ENCODE results near the gene LGALS14. TPM values are rescaled to one million over a fixed set of nuclear protein-coding genes. Genes with fewer than 3 reads are reported as not detected.

LGALS14 gene, protein sequence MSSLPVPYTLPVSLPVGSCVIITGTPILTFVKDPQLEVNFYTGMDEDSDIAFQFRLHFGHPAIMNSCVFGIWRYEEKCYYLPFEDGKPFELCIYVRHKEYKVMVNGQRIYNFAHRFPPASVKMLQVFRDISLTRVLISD
- not detected in 5 replicates for total RNA-seq (2022; extraction: Qiagen RNA extraction)

GRCh38 chr19:39704181-39705044, at the start of gene LGALS14:
Gene LGALS14, plus strand, starts transcription at chr19:39704481. Its CDS starts 48 bp downstream, at chr19:39704529.

DNA sequence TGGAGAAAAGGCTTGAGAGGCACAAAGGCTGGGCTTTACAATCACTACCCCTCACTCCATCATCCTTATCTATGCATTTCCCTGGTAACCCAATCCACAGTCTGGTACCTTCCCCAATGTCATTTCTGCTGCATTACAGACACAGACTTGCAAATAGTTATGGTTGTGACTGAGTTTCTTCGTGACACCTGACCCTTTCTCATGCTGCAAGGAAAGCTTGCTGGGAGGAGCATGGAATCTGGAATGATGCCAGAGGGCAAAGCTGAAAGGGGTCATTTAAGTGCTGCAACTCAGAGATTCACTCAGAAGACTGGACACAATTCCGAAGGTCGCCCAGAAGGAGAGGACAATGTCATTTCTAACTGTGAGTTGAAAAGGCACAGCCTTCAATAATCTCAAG, 48.7 kb upstream of the LGALS14 start, which contains the start of gene LGALS16:
TSS of gene LGALS16 (plus strand) at position 301 of the 400 bp plus-strand sequence. CDS start at position 350, 49 bp downstream.

GRCh38 chr19:39737891-39738290, 33.6 kb downstream of the LGALS14 start, which contains the start of gene CLC:
Gene CLC, minus strand, starts transcription at chr19:39738029. Its CDS starts 77 bp downstream, at chr19:39737952.

Other genes starting within 250 kb of the LGALS14 start
- gene TIMM50, start 223.6 kb upstream of the LGALS14 start, total RNA-seq (2022; extraction: Qiagen RNA extraction) = 165 to 230 TPM (median 217 TPM) in 5 replicates
- gene DLL3, start 205.5 kb upstream of the LGALS14 start, total RNA-seq (2022; extraction: Qiagen RNA extraction) = 6.8 to 11.9 TPM (median 11.2 TPM) in 5 replicates
- gene SELENOV, start 189.3 kb upstream of the LGALS14 start, total RNA-seq (2022; extraction: Qiagen RNA extraction) = not detected in 5 replicates
- 8.4 to 10.2 TPM (median 8.7 TPM) in 5 replicates for gene EID2B, start 171.6 kb upstream of the LGALS14 start, total RNA-seq (2022; extraction: Qiagen RNA extraction)
- gene EID2, start 164.3 kb upstream of the LGALS14 start, total RNA-seq (2022; extraction: Qiagen RNA extraction) = 33.7 to 46.9 TPM (median 42.4 TPM) in 5 replicates
- not detected in 5 replicates for gene LGALS13, start 102.0 kb upstream of the LGALS14 start, total RNA-seq (2022; extraction: Qiagen RNA extraction)
- gene LGALS16, start 48.6 kb upstream of the LGALS14 start, total RNA-seq (2022; extraction: Qiagen RNA extraction) = not detected in 5 replicates
- not detected in 5 replicates for gene CLC, start 33.5 kb downstream of the LGALS14 start, total RNA-seq (2022; extraction: Qiagen RNA extraction)
- not detected in 5 replicates for gene LEUTX, start 74.4 kb downstream of the LGALS14 start, total RNA-seq (2022; extraction: Qiagen RNA extraction)
- 19.2 to 25.4 TPM (median 24.6 TPM) in 5 replicates for gene DYRK1B, start 129.7 kb downstream of the LGALS14 start, total RNA-seq (2022; extraction: Qiagen RNA extraction)
- gene FBL, start 141.9 kb downstream of the LGALS14 start, total RNA-seq (2022; extraction: Qiagen RNA extraction) = 621 to 770 TPM (median 696 TPM) in 5 replicates
- gene FCGBP, start 230.2 kb downstream of the LGALS14 start, total RNA-seq (2022; extraction: Qiagen RNA extraction) = 0.45 to 1.2 TPM (median 0.91 TPM) in 5 replicates

Data from A549 treated with CORT108297 at 1 μM for 4 hours (cell line).